ENCODE data around the gene GAS7.

DNA sequence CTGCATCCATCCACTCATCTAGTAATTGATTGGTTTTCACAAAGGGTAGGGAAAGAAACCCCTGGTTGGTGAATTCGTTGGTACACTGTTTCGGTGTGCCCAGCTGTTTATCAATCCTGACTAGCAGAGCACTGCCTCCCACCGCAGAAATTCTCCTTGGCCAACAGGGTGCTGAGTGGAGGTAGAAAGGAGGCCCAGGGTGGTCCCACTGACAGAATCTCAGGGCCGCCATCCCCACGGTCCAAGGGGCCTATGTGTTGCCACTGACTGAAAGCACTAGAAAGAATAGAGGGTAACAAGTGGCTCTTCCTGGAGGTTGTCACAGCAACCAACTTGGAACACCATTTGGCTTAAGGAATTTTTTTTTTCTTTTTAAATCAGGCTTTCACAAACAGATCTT, 284.9 kb downstream of the GAS7 start:
- TF ChIP-seq CTCF (IDR thresholded peaks at IDR 0.05), result no peak
- no peak for TF ChIP-seq POLR2A (IDR thresholded peaks at IDR 0.05)
- TF ChIP-seq POLR2AphosphoS5 (IDR thresholded peaks at IDR 0.05), result no peak

Data from prostate gland (tissue), 2 donors.